Ovary (tissue), 9 donors: ENCODE data around the gene USP53. TPM values are rescaled to one million over a fixed set of nuclear protein-coding genes. Genes with fewer than 3 reads are reported as not detected.

ENCODE experiments used
- DNase-seq, 5 donors: peaks; one replicate each; pipeline ENCODE4 v3.0.0-alpha.2; 2019 to 2020
- H3K27ac ChIP-seq, 2 donors: fragments of 200-600 bp; one replicate each; pipeline versions ENCODE4 v1.5.1 to v1.8.0; 2019 to 2022
- H3K27me3 ChIP-seq: fragments of 200-600 bp; one replicate; pipeline ENCODE4 v1.8.0; 2022
- H3K36me3 ChIP-seq: fragments of 200-600 bp; sonication (generic); one replicate; pipeline ENCODE4 v1.5.1; 2019
- H3K4me1 ChIP-seq: one replicate; pipeline ENCODE4 v1.8.1; 2013; ENCODE audit warnings: mild to moderate bottlenecking, moderate library complexity; ENCODE audit not compliant: insufficient read depth
- H3K4me3 ChIP-seq: fragments of 200-600 bp; sonication (generic); one replicate; pipeline ENCODE4 v1.5.1; 2017
- H3K9me3 ChIP-seq, 2 donors: fragments of 200-600 bp in 1 of 2; sonication (generic) in 1 of 2; one replicate each; pipeline versions ENCODE4 v1.5.1 to v1.8.1; 2013 to 2019; ENCODE audit warnings: mild to moderate bottlenecking in 1 of 2, moderate library complexity in 1 of 2
- CTCF ChIP-seq, 3 donors: fragments of 450-650 bp in 2 of 3; fragments of 200-600 bp in 1 of 3; IDR thresholded peaks; one replicate each; pipeline versions ENCODE4 v1.5.1 to v1.8.0; 2016 to 2022; ENCODE audit warnings: antibody characterized with exemption in 3 of 3, mild to moderate bottlenecking in 1 of 3
- EP300 ChIP-seq: sonication (generic); formaldehyde crosslinking; IDR thresholded peaks from one replicate; pipeline ENCODE4 v1.6.1; 2017; ENCODE audit warnings: antibody characterized with exemption
- POLR2A ChIP-seq: fragments of 450-650 bp; IDR thresholded peaks from one replicate; pipeline ENCODE4 v1.6.1; 2017; ENCODE audit warnings: antibody characterized with exemption, mild to moderate bottlenecking, moderate library complexity
- WGBS, 3 donors: extraction: QIAGEN DNeasy Blood & Tissue Kit in 1 of 3; methylation state at CpG; one replicate each; pipeline versions ENCODE4 v1.1.5 to v1.1.7; 2013 to 2017; 5-methylcytosine and 5-hydroxymethylcytosine counted together
- intact Hi-C, 4 donors: fragments of 100-400 bp; cut with DNase I; formaldehyde crosslinking; loops; one replicate each; pipeline versions ENCODE4 v1.11.0 to v1.15.1; 2022 to 2023
- polyA plus RNA-seq, 2 donors: library from polyadenylated mRNA; stranded (reverse); fragments of 200-250 nt in 1 of 2; fragments of 350-450 nt in 1 of 2; fragmentation: Illumina TruSeq in 1 of 2; extraction: RNeasy Lipid Tissue Mini Kit (QIAGEN cat#74804) in 1 of 2; gene quantifications; one replicate each; pipeline ENCODE4 v1.2.3, GENCODE V29; 2013 to 2014
- total RNA-seq, 7 donors: library from RNA; depleted of rRNA in 2 of 7; stranded (reverse); fragments of >200 nt in 2 of 7; fragmentation: NEBNext Ultra II Directional in 3 of 7; extraction: Animal tissue kit (Norgen Biotek cat#: 25700) in 3 of 7; gene quantifications; one replicate each; pipeline versions ENCODE4 v1.1.0 to v1.2.4, GENCODE V29; 2016 to 2023
- donor health status: DM: no; HTN: no; CAD: no; lungs with moderate emphysema.
- donor health status: DM: no; HTN: no; CAD: no.
- donor health status: Bipolar disorder and iron deficiency.
- donor health status: DM: yes; HTN: yes; CAD: no.
- donor health status: DM: no; HTN: no; CAD: no.
- donor health status: DM: yes; HTN: yes; CAD: no.

The USP53 gene
- total and polyA plus RNA-seq, 9 donors = 10.7 to 98.9 (median 20.4) TPM

GRCh38 chr4:119179011-119179410 lies 33.5 kb upstream of the USP53 start:
- H3K4me1 ChIP-seq = no peaks in the 10 kb centered on the region
- H3K36me3 ChIP-seq = no peaks in the 10 kb centered on the region
- TF ChIP-seq CTCF (IDR thresholded peaks at IDR 0.05) = no peak
- TF ChIP-seq POLR2A = no peak
- no peak for TF ChIP-seq EP300
- no peaks in the 10 kb centered on the region for H3K9me3 ChIP-seq
- no peaks in the 10 kb centered on the region for H3K27me3 ChIP-seq
- H3K4me3 ChIP-seq = no peak overlapping the region
- no peak for DNase-seq
- WGBS, 3 donors = 60 to 62% (median 61%) methylated on average over 1 of the region's 1 CpG
- no peak overlapping the region for H3K27ac ChIP-seq
- intact Hi-C loops = no loop called here

GRCh38 chr4:119184128-119184527 lies 28.4 kb upstream of the USP53 start:
- no peak for DNase-seq
- H3K4me3 ChIP-seq = no peak overlapping the region
- H3K27ac ChIP-seq = no peak overlapping the region
- no peaks in the 10 kb centered on the region for H3K36me3 ChIP-seq
- intact Hi-C loops = no loop called here
- 95 to 98% (median 97%) methylated on average over 2 of the region's 2 CpGs for WGBS, 3 donors
- no peaks in the 10 kb centered on the region for H3K9me3 ChIP-seq
- TF ChIP-seq EP300 (no peak), POLR2A (no peak), CTCF (IDR thresholded peaks at IDR 0.05) (no peak)
- no peaks in the 10 kb centered on the region for H3K4me1 ChIP-seq
- no peaks in the 10 kb centered on the region for H3K27me3 ChIP-seq

- no peak for DNase-seq
- no peak overlapping the region for H3K27ac ChIP-seq
- peaks cover 2% of the 10 kb centered on the region for H3K4me1 ChIP-seq
- TF ChIP-seq EP300 = no peak
- TF ChIP-seq POLR2A = no peak
- TF ChIP-seq CTCF (IDR thresholded peaks at IDR 0.05) = no peak
- H3K9me3 ChIP-seq = no peaks in the 10 kb centered on the region
- no peak overlapping the region for H3K4me3 ChIP-seq
- H3K27me3 ChIP-seq = no peaks in the 10 kb centered on the region
- intact Hi-C loops = no loop called here
- 4 to 19% (median 9%) methylated on average over 1 of the region's 1 CpG for WGBS, 3 donors
- no peaks in the 10 kb centered on the region for H3K36me3 ChIP-seq
These were observed 22.9 kb upstream of the USP53 start for GRCh38 chr4:119189638-119190037.

GRCh38 chr4:119190354-119190753 lies 22.2 kb upstream of the USP53 start:
- no peaks in the 10 kb centered on the region for H3K36me3 ChIP-seq
- no peak overlapping the region for H3K4me3 ChIP-seq
- no peak for DNase-seq
- 88 to 98% (median 92%) methylated on average over 2 of the region's 2 CpGs for WGBS, 3 donors
- intact Hi-C loops = no loop called here
- H3K9me3 ChIP-seq = no peaks in the 10 kb centered on the region
- no peak overlapping the region for H3K27ac ChIP-seq
- H3K27me3 ChIP-seq = no peaks in the 10 kb centered on the region
- TF ChIP-seq CTCF (IDR thresholded peaks at IDR 0.05) (no peak), POLR2A (no peak), EP300 (no peak)
- peaks cover 2% of the 10 kb centered on the region for H3K4me1 ChIP-seq

GRCh38 chr4:119191505-119191904 lies 21.0 kb upstream of the USP53 start:
- no peak for TF ChIP-seq EP300
- TF ChIP-seq CTCF (IDR thresholded peaks at IDR 0.05) = no peak
- no peak for TF ChIP-seq POLR2A
- Histone ChIP-seq H3K4me3 (no peak overlapping the region), H3K27me3 (no peaks in the 10 kb centered on the region), H3K36me3 (no peaks in the 10 kb centered on the region), H3K27ac (no peak overlapping the region), H3K4me1 (peaks cover 2% of the 10 kb centered on the region), H3K9me3 (no peaks in the 10 kb centered on the region)
- intact Hi-C loops = no loop called here
- no peak for DNase-seq
- 90 to 94% (median 93%) methylated on average over 3 of the region's 3 CpGs for WGBS, 3 donors
